Liver (tissue), 9 donors: ENCODE results near the gene SCLT1. TPM values are rescaled to one million over a fixed set of nuclear protein-coding genes. Genes with fewer than 3 reads are reported as not detected.
"Not testable (repeated sequence)": the region's sequence is repeated elsewhere in the genome, so short reads cannot be mapped to it uniquely, and the experiment has no call there.

Experiments used
- DNase-seq: peaks from one replicate; pipeline ENCODE4 v3.0.0-alpha.2; 2017; ENCODE audit warnings: low spot score
- H3K27ac ChIP-seq, 2 donors: one replicate each; pipeline ENCODE4 v1.7.0; 2013; ENCODE audit warnings: inconsistent platforms in 2 of 2, low read length in 2 of 2, control low read depth in 1 of 2, low read depth in 1 of 2, mild to moderate bottlenecking in 1 of 2
- H3K27me3 ChIP-seq, 4 donors: one replicate each; pipeline versions ENCODE4 v1.6.1 to v1.7.0; 2013; ENCODE audit warnings: low read length in 3 of 4, inconsistent platforms in 1 of 4, mild to moderate bottlenecking in 1 of 4, moderate library complexity in 1 of 4; ENCODE audit not compliant: control insufficient read depth in 4 of 4, insufficient read depth in 4 of 4
- H3K36me3 ChIP-seq, 4 donors: one replicate each; pipeline versions ENCODE4 v1.6.1 to v1.7.0; 2013; ENCODE audit warnings: low read length in 3 of 4, mild to moderate bottlenecking in 3 of 4, low read depth in 1 of 4, moderate library complexity in 1 of 4; ENCODE audit not compliant: control insufficient read depth in 4 of 4, insufficient read depth in 3 of 4
- H3K4me1 ChIP-seq, 4 donors: one replicate each; pipeline versions ENCODE4 v1.6.1 to v1.7.0; 2013; ENCODE audit warnings: low read length in 3 of 4, mild to moderate bottlenecking in 3 of 4, moderate library complexity in 1 of 4; ENCODE audit not compliant: control insufficient read depth in 4 of 4, insufficient read depth in 4 of 4
- H3K4me3 ChIP-seq, 3 donors: one replicate each; pipeline versions ENCODE4 v1.6.1 to v1.7.0; 2013; ENCODE audit warnings: low read length in 3 of 3, control low read depth in 1 of 3, low read depth in 1 of 3, mild to moderate bottlenecking in 1 of 3
- H3K9ac ChIP-seq, 2 donors: one replicate each; pipeline ENCODE4 v1.7.0; 2013; ENCODE audit warnings: low read length in 2 of 2, mild to moderate bottlenecking in 2 of 2, moderate library complexity in 2 of 2, control low read depth in 1 of 2, low read depth in 1 of 2
- H3K9me3 ChIP-seq, 4 donors: one replicate each; pipeline versions ENCODE4 v1.6.1 to v1.7.0; 2013; ENCODE audit warnings: low read length in 3 of 4; ENCODE audit not compliant: control insufficient read depth in 4 of 4
- ATF3 ChIP-seq: IDR thresholded peaks from 2 replicates; pipeline ENCODE4 v1.6.1; 2016; ENCODE audit warnings: antibody characterized with exemption
- CTCF ChIP-seq: fragments of 150-350 bp; IDR thresholded peaks from 2 replicates; pipeline ENCODE4 v1.5.1; 2017; ENCODE audit warnings: improper control_type of control experiment, low read depth, low read length; ENCODE audit not compliant: missing input control
- EGR1 ChIP-seq, 2 donors: IDR thresholded peaks; 2 replicates each; pipeline ENCODE4 v1.6.1; 2016 to 2018; ENCODE audit warnings: antibody characterized with exemption in 2 of 2, low read depth in 2 of 2
- FOXA1 ChIP-seq: IDR thresholded peaks from 2 replicates; pipeline ENCODE4 v1.6.1; 2016; ENCODE audit warnings: antibody characterized with exemption
- FOXA2 ChIP-seq: IDR thresholded peaks from 2 replicates; pipeline ENCODE4 v1.6.1; 2016; ENCODE audit warnings: antibody characterized with exemption
- GABPA ChIP-seq, 2 donors: IDR thresholded peaks in 1 of 2; conservative IDR thresholded peaks in 1 of 2; 2 replicates each; pipeline ENCODE4 v1.6.1; 2016; ENCODE audit warnings: antibody characterized with exemption in 2 of 2, mild to moderate bottlenecking in 1 of 2, moderate library complexity in 1 of 2
- HNF4A ChIP-seq, 2 donors: conservative IDR thresholded peaks; 2 replicates each; pipeline ENCODE4 v1.6.1; 2016; ENCODE audit warnings: antibody characterized with exemption in 2 of 2, mild to moderate bottlenecking in 2 of 2
- HNF4G ChIP-seq: IDR thresholded peaks from 2 replicates; pipeline ENCODE4 v1.6.1; 2016; ENCODE audit warnings: antibody characterized with exemption
- JUND ChIP-seq, 2 donors: IDR thresholded peaks; 2 replicates each; pipeline ENCODE4 v1.6.1; 2016; ENCODE audit warnings: antibody characterized with exemption in 2 of 2
- MAX ChIP-seq: IDR thresholded peaks from 2 replicates; pipeline ENCODE4 v1.6.1; 2016; ENCODE audit warnings: antibody characterized with exemption
- NR2F2 ChIP-seq: IDR thresholded peaks from 2 replicates; pipeline ENCODE4 v1.6.1; 2016; ENCODE audit warnings: antibody characterized with exemption
- RAD21 ChIP-seq, 2 donors: IDR thresholded peaks; 2 replicates each; pipeline ENCODE4 v1.6.1; 2016; ENCODE audit warnings: antibody characterized with exemption in 2 of 2, mild to moderate bottlenecking in 2 of 2
- REST ChIP-seq: IDR thresholded peaks from 2 replicates; pipeline ENCODE4 v1.6.1; 2016; ENCODE audit warnings: antibody characterized with exemption, mild to moderate bottlenecking
- RXRA ChIP-seq, 2 donors: IDR thresholded peaks; 2 replicates each; pipeline ENCODE4 v1.6.1; 2017 to 2018; ENCODE audit warnings: antibody characterized with exemption in 2 of 2, mild to moderate bottlenecking in 1 of 2
- SP1 ChIP-seq: IDR thresholded peaks from 2 replicates; pipeline ENCODE4 v1.6.1; 2018; ENCODE audit warnings: antibody characterized with exemption, mild to moderate bottlenecking
- TAF1 ChIP-seq: conservative IDR thresholded peaks from 2 replicates; pipeline ENCODE4 v1.6.1; 2016; ENCODE audit warnings: antibody characterized with exemption, mild to moderate bottlenecking
- YY1 ChIP-seq: IDR thresholded peaks from 2 replicates; pipeline ENCODE4 v1.6.1; 2016; ENCODE audit warnings: antibody characterized with exemption, mild to moderate bottlenecking
- ZBTB33 ChIP-seq: IDR thresholded peaks from 2 replicates; pipeline ENCODE4 v1.6.1; 2016; ENCODE audit warnings: antibody characterized with exemption
- WGBS: extraction: QIAGEN DNeasy Blood & Tissue Kit; methylation state at CpG from one replicate; pipeline ENCODE4 v1.1.7; 2013; 5-methylcytosine and 5-hydroxymethylcytosine counted together
- polyA plus RNA-seq, 2 donors: library from polyadenylated mRNA; stranded (reverse) in 1 of 2; unstranded in 1 of 2; fragments of 200-250 nt in 1 of 2; fragments of >200 nt in 1 of 2; fragmentation: Nextera tagmentation in 1 of 2; extraction: Ambion mirVana in 1 of 2; gene quantifications; one replicate each; pipeline versions ENCODE4 v1.2.1 to v1.2.3, GENCODE V29; 2013 to 2015
- total RNA-seq, 2 donors: library from RNA; depleted of rRNA; stranded (reverse); fragments of >200 nt; gene quantifications; one replicate each; pipeline ENCODE4 v1.2.3, GENCODE V29; 2014
- donor health status: healthy.
- donor health status: healthy.
- donor health status: healthy.
- donor health status: healthy.
- donor health status: healthy.

The SCLT1 gene
- total and polyA plus RNA-seq, 4 donors: 1.2 to 14.2 (median 4.0) TPM

GRCh38 chr4:129131343-129131742 lies 38.0 kb upstream of the SCLT1 start:
- Histone ChIP-seq H3K27ac (no peak overlapping the region), H3K4me1 (no peaks in the 10 kb centered on the region), H3K9me3 (no peaks in the 10 kb centered on the region), H3K9ac (no peak overlapping the region), H3K36me3 (no peaks in the 10 kb centered on the region), H3K4me3 (no peak overlapping the region), H3K27me3 (no peaks in the 10 kb centered on the region)
- 87% methylated on average over 2 of the region's 2 CpGs for WGBS
- TF ChIP-seq HNF4A (conservative IDR thresholded peaks at IDR 0.05): no peak
- DNase-seq: no peak

- Histone ChIP-seq H3K9me3 (no peaks in the 10 kb centered on the region), H3K4me3 (no peak overlapping the region), H3K27ac (no peak overlapping the region), H3K4me1 (no peaks in the 10 kb centered on the region), H3K27me3 (no peaks in the 10 kb centered on the region), H3K9ac (no peak overlapping the region), H3K36me3 (no peaks in the 10 kb centered on the region)
- 86% methylated on average over 2 of the region's 2 CpGs for WGBS
- DNase-seq: no peak
- TF ChIP-seq SP1 (no peak), MAX (no peak), RAD21 (IDR thresholded peaks at IDR 0.05) (no peak), RXRA (IDR thresholded peaks at IDR 0.05) (no peak)
Measured at GRCh38 chr4:129129143-129129542, 35.8 kb upstream of the SCLT1 start.

- H3K27me3 ChIP-seq, H3K9me3 ChIP-seq, H3K27ac ChIP-seq, DNase-seq, H3K9ac ChIP-seq, H3K4me1 ChIP-seq, H3K36me3 ChIP-seq, H3K4me3 ChIP-seq: not testable (repeated sequence)
- 91% methylated on average over 5 of the region's 5 CpGs for WGBS
Measured at GRCh38 chr4:129126614-129127013, 33.3 kb upstream of the SCLT1 start.

GRCh38 chr4:129117705-129118104 lies 24.4 kb upstream of the SCLT1 start:
- H3K9ac ChIP-seq: no peak overlapping the region
- 93% methylated on average over 5 of the region's 5 CpGs for WGBS
- H3K9me3 ChIP-seq: no peaks in the 10 kb centered on the region
- TF ChIP-seq JUND (IDR thresholded peaks at IDR 0.05): no peak
- no peak for TF ChIP-seq GABPA (IDR thresholded peaks at IDR 0.05 in 1 of 2, conservative IDR thresholded peaks at IDR 0.05 in 1 of 2)
- TF ChIP-seq HNF4G: no peak
- no peak for TF ChIP-seq FOXA1
- TF ChIP-seq ATF3: no peak
- TF ChIP-seq NR2F2: no peak
- TF ChIP-seq SP1: no peak
- no peak for TF ChIP-seq RXRA (IDR thresholded peaks at IDR 0.05)
- no peak for TF ChIP-seq EGR1 (IDR thresholded peaks at IDR 0.05; ENCODE audit: low read depth in 2 of 2)
- TF ChIP-seq MAX: no peak
- no peak for TF ChIP-seq CTCF
- TF ChIP-seq YY1: no peak
- no peak for TF ChIP-seq ZBTB33
- no peak for TF ChIP-seq REST
- no peak for TF ChIP-seq TAF1
- no peak for TF ChIP-seq FOXA2

More at GRCh38 chr4:129117705-129118104, 24.4 kb upstream of the SCLT1 start:
- Histone ChIP-seq H3K36me3 (no peaks in the 10 kb centered on the region), H3K27ac (no peak overlapping the region), H3K4me3 (no peak overlapping the region), H3K27me3 (no peaks in the 10 kb centered on the region), H3K4me1 (no peaks in the 10 kb centered on the region)
- DNase-seq: no peak
